IPS DF 6.9 (cell line): ENCODE results near the gene TSSC4.

ENCODE experiments used
- DNase-seq: peaks from one replicate; pipeline ENCODE4 v3.0.0-alpha.2; 2013; ENCODE audit warnings: low read depth, low spot score
- H3K27ac ChIP-seq: one replicate; pipeline ENCODE4 v1.5.1; 2013; ENCODE audit warnings: low read length, control low read depth
- H3K27me3 ChIP-seq: 2 replicates; pipeline ENCODE4 v1.6.1; 2013; ENCODE audit warnings: mild to moderate bottlenecking, low read length; ENCODE audit not compliant: control insufficient read depth, insufficient read depth
- H3K36me3 ChIP-seq: 2 replicates; pipeline ENCODE4 v1.6.1; 2013; ENCODE audit warnings: low read length; ENCODE audit not compliant: control insufficient read depth, insufficient read depth
- H3K4me1 ChIP-seq: 2 replicates; pipeline ENCODE4 v1.6.1; 2013; ENCODE audit warnings: low read length; ENCODE audit not compliant: control insufficient read depth, insufficient read depth
- H3K4me3 ChIP-seq: 2 replicates; pipeline ENCODE4 v1.5.1; 2013; ENCODE audit warnings: mild to moderate bottlenecking, low read length
- H3K9me3 ChIP-seq: 2 replicates; pipeline ENCODE4 v1.6.1; 2013; ENCODE audit warnings: low read length, inconsistent platforms; ENCODE audit not compliant: control insufficient read depth, insufficient read depth
- WGBS: extraction: QIAGEN DNeasy Blood & Tissue Kit; methylation state at CpG from one replicate; pipeline ENCODE4 v1.1.7; 2013; ENCODE audit warnings: mixed read lengths, missing lambda C conversion rate; ENCODE audit not compliant: insufficient read length, insufficient coverage; 5-methylcytosine and 5-hydroxymethylcytosine counted together

The TSSC4 gene

GRCh38 chr11:2452321-2453012 lies 51.9 kb downstream of the TSSC4 start:
- Histone ChIP-seq H3K4me3 (no peak overlapping the region), H3K36me3 (no peaks in the 10 kb centered on the region), H3K27ac (no peak overlapping the region), H3K4me1 (no peaks in the 10 kb centered on the region), H3K27me3 (peaks cover 5% of the 10 kb centered on the region; the same call in 1 of the 2 replicates), H3K9me3 (no peaks in the 10 kb centered on the region)
- no CpG with 5 or more reads among the region's 20 CpGs for WGBS
- DNase-seq = no peak

GRCh38 chr11:2453436-2453835 lies 52.9 kb downstream of the TSSC4 start:
- DNase-seq = no peak
- H3K27ac ChIP-seq = no peak overlapping the region
- H3K27me3 ChIP-seq = peaks cover 6% of the 10 kb centered on the region; the same call in 1 of the 2 replicates
- WGBS = no CpG with 5 or more reads among the region's 5 CpGs
- H3K9me3 ChIP-seq = no peaks in the 10 kb centered on the region
- no peaks in the 10 kb centered on the region for H3K4me1 ChIP-seq
- H3K36me3 ChIP-seq = no peaks in the 10 kb centered on the region
- no peak overlapping the region for H3K4me3 ChIP-seq
